Measurements from ENCODE around the gene TAF10. TPM values are rescaled to one million over a fixed set of nuclear protein-coding genes. Genes with fewer than 3 reads are reported as not detected.

The TAF10 gene
- total and polyA plus RNA-seq, 12 donors = 69.7 to 389 (median 181) TPM

- H3K27ac ChIP-seq = peak overlapping the region in 1 of 5 donors; percentile 99
- WGBS, 4 donors = 90 to 95% (median 92%) methylated on average over 10 to 14 of the region's 14 CpGs
- H3K36me3 ChIP-seq (replicated peaks in 1 of 2) = peaks cover 0 to 24% of the 10 kb centered on the region in 2 donors
- no peaks in the 10 kb centered on the region for H3K27me3 ChIP-seq
- no peaks in the 10 kb centered on the region for H3K9me3 ChIP-seq (replicated peaks in 1 of 3)
- DNase-seq = peak in 1 of 7 donors; percentile 52
- H3K4me1 ChIP-seq (replicated peaks in 1 of 2) = peaks cover 15 to 31% of the 10 kb centered on the region in 2 donors
- intact Hi-C loops (cut with DNase I) = no loop called here
- no peak overlapping the region for H3K4me3 ChIP-seq
- TF ChIP-seq CTCF (IDR thresholded peaks at IDR 0.05) (no peak), POLR2A (IDR thresholded peaks at IDR 0.05) (no peak)
These were observed 4.7 kb upstream of the TAF10 start for GRCh38 chr11:6616596-6617250.

GRCh38 chr11:6615882-6616585, 4.0 kb upstream of the TAF10 start:
- H3K9me3 ChIP-seq (replicated peaks in 1 of 3) = no peaks in the 10 kb centered on the region
- H3K36me3 ChIP-seq (replicated peaks in 1 of 2) = peaks cover 0 to 26% of the 10 kb centered on the region in 2 donors
- H3K4me3 ChIP-seq = no peak overlapping the region
- WGBS, 4 donors = 88 to 94% (median 93%) methylated on average over 5 to 9 of the region's 9 CpGs
- no peak overlapping the region for H3K27ac ChIP-seq
- intact Hi-C loops (cut with DNase I) = no loop called here
- peaks cover 20 to 37% of the 10 kb centered on the region in 2 donors for H3K4me1 ChIP-seq (replicated peaks in 1 of 2)
- no peaks in the 10 kb centered on the region for H3K27me3 ChIP-seq
- no peak for DNase-seq
- TF ChIP-seq POLR2A (IDR thresholded peaks at IDR 0.05) (no peak), CTCF (IDR thresholded peaks at IDR 0.05) (no peak)

- Histone ChIP-seq H3K36me3 (replicated peaks in 1 of 2) (peaks cover 0 to 36% of the 10 kb centered on the region in 2 donors), H3K4me1 (replicated peaks in 1 of 2) (peaks cover 20 to 41% of the 10 kb centered on the region in 2 donors), H3K4me3 (no peak overlapping the region), H3K27me3 (no peaks in the 10 kb centered on the region), H3K27ac (no peak overlapping the region), H3K9me3 (replicated peaks in 1 of 3) (no peaks in the 10 kb centered on the region)
- WGBS, 4 donors = 92 to 97% (median 95%) methylated on average over 5 of the region's 5 CpGs
- TF ChIP-seq POLR2A (IDR thresholded peaks at IDR 0.05) (no peak), CTCF (IDR thresholded peaks at IDR 0.05) (no peak)
- peak in 1 of 7 donors; percentile 46 for DNase-seq
- intact Hi-C loops (cut with DNase I) = no loop called here
These were observed 3.0 kb upstream of the TAF10 start for GRCh38 chr11:6615046-6615445.

- no peak overlapping the region for H3K4me3 ChIP-seq
- H3K4me1 ChIP-seq (replicated peaks in 1 of 2) = peaks cover 20 to 37% of the 10 kb centered on the region in 2 donors
- intact Hi-C loops (cut with DNase I) = no loop called here
- peaks cover 0 to 42% of the 10 kb centered on the region in 2 donors for H3K36me3 ChIP-seq (replicated peaks in 1 of 2)
- TF ChIP-seq POLR2A (IDR thresholded peaks at IDR 0.05) (no peak), CTCF (IDR thresholded peaks at IDR 0.05) (no peak)
- DNase-seq = peak in 1 of 7 donors; percentile 49
- H3K9me3 ChIP-seq (replicated peaks in 1 of 3) = no peaks in the 10 kb centered on the region
- 87 to 95% (median 90%) methylated on average over 2 of the region's 2 CpGs for WGBS, 4 donors
- H3K27me3 ChIP-seq = no peaks in the 10 kb centered on the region
- no peak overlapping the region for H3K27ac ChIP-seq
These were observed 2.4 kb upstream of the TAF10 start for GRCh38 chr11:6614446-6614845.
